HG03432 (cell line): Measurements from ENCODE around the gene LRRC8E.

Experiments
- ATAC-seq: cut with Tn5 transposase; IDR thresholded peaks from one replicate; pipeline ENCODE4 v1.9.1; 2021; ENCODE audit warnings: mild to moderate bottlenecking, moderate library complexity; ENCODE audit not compliant: unreplicated experiment

Gene LRRC8E

GRCh38 chr19:7888145-7888825 is at the start of gene LRRC8E:
TSS of gene LRRC8E (plus strand) at chr19:7888510. CDS start at chr19:7895604, 7,094 bp downstream.
- no peak for ATAC-seq

GRCh38 chr19:7839476-7839875 is 48.8 kb upstream of the LRRC8E start:
- ATAC-seq = no peak

- no peak for ATAC-seq
These were observed 47.7 kb upstream of the LRRC8E start for GRCh38 chr19:7840629-7841028.

DNA sequence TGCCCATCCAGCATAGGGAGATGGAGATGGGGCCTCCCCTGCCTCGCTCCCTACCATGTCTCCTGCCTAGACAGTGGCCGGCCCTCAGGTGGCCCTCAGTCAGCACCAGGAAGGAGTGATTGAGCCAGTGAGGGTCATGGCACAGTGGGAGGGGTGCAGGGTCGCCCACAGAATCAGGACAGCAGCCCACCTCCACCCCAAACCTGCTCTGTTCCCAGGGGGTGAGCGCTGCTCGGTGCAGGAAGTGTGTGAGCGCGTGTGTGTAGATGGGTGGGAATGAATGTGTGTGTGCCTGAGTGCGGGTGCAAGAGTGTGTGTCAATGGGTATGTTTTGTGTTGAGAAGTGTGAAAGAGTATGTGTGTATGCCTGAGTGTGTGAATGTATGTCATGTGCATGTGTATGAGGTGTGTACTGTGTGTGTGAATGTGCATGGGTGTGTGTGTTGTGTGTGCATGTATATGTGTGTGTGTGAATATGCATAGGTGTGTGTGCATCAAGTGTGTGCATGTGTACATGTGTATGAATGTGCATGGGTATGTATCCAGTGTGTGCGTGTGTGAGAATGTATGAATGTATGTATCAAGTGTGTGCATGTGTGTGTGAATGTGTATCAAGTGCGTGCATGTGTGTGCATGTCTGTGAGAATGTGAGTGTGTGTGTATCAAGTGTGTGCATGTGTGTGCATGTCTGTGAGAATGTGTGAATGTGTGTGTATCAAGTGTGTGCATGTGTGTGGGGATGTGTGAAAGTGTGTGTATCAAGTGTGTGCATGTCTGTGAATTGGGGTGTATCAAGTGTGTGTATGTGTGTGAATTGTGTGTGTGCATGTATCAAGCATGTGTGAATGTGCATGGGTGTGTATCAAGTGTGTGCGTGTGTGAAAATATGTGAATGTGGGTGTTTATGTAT is 46.3 kb upstream of the LRRC8E start:
- no peak for ATAC-seq

DNA sequence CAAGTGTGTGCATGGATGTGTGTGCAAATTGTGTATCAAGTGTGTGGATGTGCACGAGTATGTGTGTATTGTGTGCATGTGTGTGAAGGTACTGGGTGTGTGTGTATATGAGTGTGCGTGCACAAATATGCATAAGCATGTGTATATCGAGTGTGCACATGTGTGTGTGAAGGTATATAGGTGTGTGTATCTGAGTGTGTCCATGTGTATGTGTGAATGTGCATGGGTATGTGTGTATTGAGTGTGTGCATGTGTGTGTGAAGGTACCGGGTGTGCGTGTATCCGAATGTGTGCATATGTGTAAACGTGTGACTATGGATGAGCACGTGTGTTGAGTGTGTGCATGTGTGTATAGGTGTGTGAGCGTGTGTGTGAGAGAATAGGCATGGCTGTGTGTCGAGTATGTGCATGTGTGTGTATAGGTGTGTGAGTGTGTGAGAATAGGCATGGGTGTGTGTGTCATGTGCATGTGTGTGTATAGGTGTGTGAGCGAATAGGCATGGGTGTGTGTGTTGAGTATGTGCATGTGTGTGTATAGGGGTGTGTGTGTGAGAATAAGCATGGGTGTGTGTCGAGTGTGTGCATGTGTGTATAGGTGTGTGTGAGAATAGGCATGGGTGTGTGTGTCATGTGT is 45.5 kb upstream of the LRRC8E start:
- no peak for ATAC-seq

DNA sequence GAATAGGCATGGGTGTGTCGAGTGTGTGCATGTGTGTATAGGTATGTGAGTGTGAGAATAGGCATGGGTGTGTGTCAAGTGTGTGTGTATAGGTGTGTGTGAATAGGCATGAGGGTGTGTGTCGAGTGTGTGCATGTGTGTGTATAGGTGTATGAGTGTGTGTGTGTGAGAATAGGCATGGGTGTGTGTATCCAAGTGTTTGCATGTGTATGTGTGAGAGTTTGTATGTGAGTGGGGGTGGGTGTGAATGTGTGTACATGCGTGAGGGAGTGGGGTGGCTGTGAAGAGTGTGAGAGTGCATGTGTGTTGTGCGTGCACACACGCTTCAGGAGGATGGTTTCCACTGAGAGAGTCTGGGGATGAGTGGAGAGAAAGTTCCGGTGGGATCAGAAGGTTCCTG is 44.8 kb upstream of the LRRC8E start:
- ATAC-seq = no peak

- no peak for ATAC-seq
These were observed 43.9 kb upstream of the LRRC8E start for GRCh38 chr19:7844405-7844804.

DNA sequence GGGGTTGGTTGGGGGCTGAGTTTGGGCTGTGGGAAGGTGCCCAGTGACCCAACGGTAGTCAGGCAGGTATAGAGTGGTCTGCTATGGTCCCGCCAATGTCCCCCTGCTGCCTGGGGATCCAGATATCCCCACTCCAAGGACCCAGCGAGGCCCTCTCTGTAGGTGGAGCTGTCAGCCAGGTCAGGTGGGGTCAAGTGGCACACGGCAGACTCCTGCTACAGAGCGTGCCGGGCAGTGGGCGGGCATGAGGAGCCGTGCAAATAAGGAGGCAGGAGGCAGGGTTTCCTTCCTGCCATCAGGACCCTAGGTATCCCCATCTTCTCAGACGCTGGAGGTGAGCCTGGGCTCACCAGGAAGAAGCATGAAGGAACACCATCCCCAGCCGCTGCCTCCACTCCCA is 43.4 kb upstream of the LRRC8E start:
- no peak for ATAC-seq

DNA sequence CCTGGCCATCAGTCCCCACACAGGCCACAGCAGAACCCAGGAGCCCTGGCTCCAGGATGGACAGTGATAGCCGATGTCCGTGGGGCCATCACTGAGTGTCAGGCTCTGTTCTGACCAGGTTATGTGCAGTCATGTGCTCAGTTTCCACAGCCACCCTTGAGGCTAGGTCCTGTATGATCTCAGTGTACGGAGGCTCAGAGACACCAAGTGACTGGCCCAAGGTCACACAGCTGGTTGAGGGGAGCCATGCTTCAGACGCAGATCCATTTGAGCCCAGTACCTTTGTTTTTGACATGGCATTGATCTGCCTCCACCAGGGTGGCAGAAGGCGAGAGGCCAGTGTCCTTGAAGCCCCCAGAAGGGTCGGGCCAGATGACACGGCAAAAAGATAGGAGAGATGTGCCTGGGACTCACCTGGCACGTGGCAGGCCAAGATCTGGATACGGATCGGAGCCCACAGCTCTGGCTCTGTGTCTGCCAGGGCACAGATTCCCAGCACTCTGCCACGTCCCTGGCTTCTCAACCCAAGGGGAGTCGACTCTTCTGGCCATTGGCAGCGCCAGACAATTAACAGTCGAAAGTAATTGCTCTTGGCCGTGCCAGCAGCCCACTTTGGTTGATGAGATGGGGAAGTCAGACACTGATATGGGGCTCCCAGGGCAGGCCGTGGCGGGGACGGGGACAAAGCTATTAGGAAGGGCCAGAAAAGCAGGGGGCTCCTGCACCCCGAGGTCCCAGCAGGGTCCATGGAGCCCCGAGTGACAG is 42.7 kb upstream of the LRRC8E start:
- no peak for ATAC-seq

- ATAC-seq = no peak
These were observed 42.1 kb upstream of the LRRC8E start for GRCh38 chr19:7846155-7846646.

GRCh38 chr19:7847664-7848063 is 40.6 kb upstream of the LRRC8E start:
- no peak for ATAC-seq

DNA sequence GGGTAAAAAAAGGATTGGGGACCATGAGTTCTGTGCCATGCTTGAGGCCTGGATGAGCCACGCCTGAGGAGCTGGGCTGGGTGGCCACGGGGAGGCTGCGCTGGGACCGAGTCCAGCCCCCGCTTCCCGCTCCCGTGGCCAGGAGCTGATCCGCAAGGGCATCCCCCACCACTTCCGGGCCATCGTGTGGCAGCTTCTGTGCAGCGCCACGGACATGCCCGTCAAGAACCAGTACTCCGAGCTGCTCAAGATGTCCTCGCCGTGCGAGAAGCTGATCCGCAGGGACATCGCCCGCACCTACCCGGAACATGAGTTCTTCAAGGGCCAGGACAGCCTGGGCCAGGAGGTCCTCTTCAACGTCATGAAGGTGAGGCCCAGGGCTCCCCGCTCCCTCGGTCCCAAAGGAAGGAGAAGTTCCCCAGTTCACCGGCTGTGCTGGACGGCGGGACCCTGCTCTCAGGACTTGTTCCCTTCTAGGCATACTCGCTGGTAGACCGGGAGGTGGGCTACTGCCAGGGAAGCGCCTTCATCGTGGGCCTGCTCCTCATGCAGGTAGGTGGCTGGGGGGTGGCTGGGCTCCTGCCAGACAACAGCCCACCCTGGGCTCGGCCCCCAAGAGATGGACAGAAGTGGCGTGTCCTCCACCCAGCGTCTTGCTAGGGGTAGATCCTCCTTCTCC is 39.4 kb upstream of the LRRC8E start:
- no peak for ATAC-seq

- no peak for ATAC-seq
These were observed 38.7 kb upstream of the LRRC8E start for GRCh38 chr19:7849631-7849999.

DNA sequence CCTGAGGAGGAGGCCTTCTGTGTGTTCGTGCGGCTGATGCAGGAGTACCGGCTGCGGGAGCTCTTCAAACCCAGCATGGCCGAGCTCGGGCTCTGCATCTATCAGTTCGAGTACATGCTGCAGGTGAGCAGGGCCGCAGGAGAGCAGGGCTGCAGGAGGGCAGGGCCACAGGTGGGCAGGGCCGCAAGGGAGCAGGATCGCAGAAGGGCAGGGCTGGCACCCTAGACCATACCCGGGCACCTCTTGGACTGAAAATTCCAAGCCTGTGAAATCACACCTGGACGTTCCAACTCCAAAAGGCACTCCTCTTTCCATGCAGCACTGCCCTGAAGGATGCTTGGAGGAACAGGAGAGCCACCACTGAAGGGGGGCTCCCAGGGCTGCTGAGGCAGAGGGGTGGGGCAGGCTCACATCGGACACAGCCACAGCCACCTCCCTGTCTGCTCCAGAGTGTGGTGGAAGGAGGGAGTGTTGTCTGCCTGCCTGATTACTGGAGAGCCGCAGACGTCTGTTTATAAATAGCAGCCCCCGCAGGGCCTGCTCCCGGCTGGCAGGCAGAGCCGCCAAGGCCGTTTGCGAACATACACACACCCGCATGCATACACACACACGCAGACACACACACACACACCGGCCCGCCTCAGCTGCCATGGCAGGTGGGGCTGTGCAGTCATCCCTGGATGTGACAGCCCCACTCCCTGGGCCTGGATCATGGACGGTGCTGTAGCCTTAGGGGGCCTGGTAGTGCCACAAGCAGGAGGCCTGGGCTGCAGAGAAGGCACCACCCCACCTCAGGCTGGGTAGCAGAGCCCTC is 38.1 kb upstream of the LRRC8E start:
- no peak for ATAC-seq

DNA sequence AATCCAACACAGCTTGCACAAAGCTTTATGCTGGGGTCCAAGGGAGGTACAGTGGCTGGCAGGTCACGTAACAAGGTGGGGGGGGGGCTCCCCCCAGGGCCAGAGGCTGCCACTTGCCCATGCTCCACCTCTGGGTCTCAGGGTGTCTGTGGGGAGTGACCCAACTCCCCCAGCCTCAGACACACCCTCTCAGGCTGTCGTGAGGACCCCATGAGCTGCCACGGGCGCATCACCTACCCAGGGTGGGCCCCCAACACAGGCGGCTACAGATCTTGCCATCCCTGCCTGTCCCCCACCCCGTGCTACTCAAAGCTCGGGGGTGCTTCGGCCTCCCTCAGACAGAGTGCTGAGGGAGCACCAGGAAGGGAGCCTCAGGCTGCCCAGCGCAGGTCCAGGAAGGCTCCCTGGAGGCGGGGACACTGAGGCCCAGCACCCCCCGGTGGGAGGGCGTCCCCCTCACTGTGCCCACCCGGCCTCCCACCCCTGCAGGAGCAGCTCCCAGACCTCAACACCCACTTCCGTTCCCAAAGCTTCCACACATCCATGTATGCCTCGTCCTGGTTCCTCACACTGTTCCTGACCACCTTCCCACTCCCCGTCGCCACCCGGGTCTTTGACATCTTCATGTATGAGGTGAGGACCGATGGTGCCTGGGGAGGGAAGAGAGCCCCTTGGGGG is 37.2 kb upstream of the LRRC8E start:
- no peak for ATAC-seq

- ATAC-seq = no peak
These were observed 36.4 kb upstream of the LRRC8E start for GRCh38 chr19:7851623-7852500.

GRCh38 chr19:7852851-7853769 is 35.2 kb upstream of the LRRC8E start:
- ATAC-seq = no peak
